Neural cell (in vitro differentiated cells): ENCODE measurements around the gene GPR157. TPM values are rescaled to one million over a fixed set of nuclear protein-coding genes. Genes with fewer than 3 reads are reported as not detected.

Experiments
- H2AFZ ChIP-seq: fragments of 200-600, 300-800 bp; sonication (generic), shearing (Covaris generic); 2 replicates; pipeline ENCODE4 v1.6.0; 2014; ENCODE audit warnings: low read depth, mild to moderate bottlenecking, antibody characterized with exemption, low read length, moderate library complexity
- H3F3A ChIP-seq: fragments of 200-600 bp; shearing (Covaris generic); 2 replicates; pipeline ENCODE4 v1.6.1; 2016; ENCODE audit warnings: mild to moderate bottlenecking, moderate library complexity, mixed read lengths, antibody characterized with exemption, low read length; ENCODE audit not compliant: insufficient read depth, poor library complexity, severe bottlenecking
- H3K27ac ChIP-seq: fragments of 200-600, 300-800 bp; sonication (generic), shearing (Covaris generic); 2 replicates; pipeline ENCODE4 v1.5.1; 2014; ENCODE audit warnings: mild to moderate bottlenecking, low read length, moderate library complexity
- H3K27me3 ChIP-seq: fragments of 300-800, 200-600 bp; sonication (generic), shearing (Covaris generic); 2 replicates; pipeline ENCODE4 v1.6.0; 2014; ENCODE audit warnings: mild to moderate bottlenecking, low read depth, low read length, moderate library complexity; ENCODE audit not compliant: insufficient read depth
- H3K36me3 ChIP-seq: fragments of 300-800, 200-600 bp; sonication (generic), shearing (Covaris generic); 2 replicates; pipeline ENCODE4 v1.5.1; 2014; ENCODE audit warnings: mild to moderate bottlenecking, antibody characterized with exemption, low read length, moderate library complexity; ENCODE audit not compliant: insufficient read depth
- H3K4me2 ChIP-seq: fragments of 300-800, 200-600 bp; sonication (generic), shearing (Covaris generic); 2 replicates; pipeline ENCODE4 v1.6.0; 2014; ENCODE audit warnings: mild to moderate bottlenecking, low read length
- H3K4me3 ChIP-seq: fragments of 300-800, 200-600 bp; sonication (generic), shearing (Covaris generic); 2 replicates; pipeline ENCODE4 v1.5.1; 2014; ENCODE audit warnings: mild to moderate bottlenecking, low read length, moderate library complexity
- H3K79me2 ChIP-seq: fragments of 200-600 bp; shearing (Covaris generic); replicated peaks from 2 replicates; pipeline ENCODE4 v1.6.0; 2014; ENCODE audit warnings: mild to moderate bottlenecking, low read length, moderate library complexity; ENCODE audit not compliant: insufficient read depth
- H3K9ac ChIP-seq: fragments of 300-800, 200-600 bp; sonication (generic), shearing (Covaris generic); 2 replicates; pipeline ENCODE4 v1.6.1; 2016; ENCODE audit warnings: mild to moderate bottlenecking, low read length, mixed read lengths
- H3K9me2 ChIP-seq: fragments of 200-600 bp; shearing (Covaris generic); 2 replicates; pipeline ENCODE4 v1.6.1; 2016; ENCODE audit warnings: mild to moderate bottlenecking, low read length, mixed read lengths; ENCODE audit not compliant: insufficient read depth
- H3K9me3 ChIP-seq: fragments of 200-600, 300-800 bp; sonication (generic), shearing (Covaris generic); 2 replicates; pipeline ENCODE4 v1.6.1; 2016; ENCODE audit warnings: mild to moderate bottlenecking, mixed run types, low read length, moderate library complexity, mixed read lengths
- H4K20me1 ChIP-seq: fragments of 200-600 bp; shearing (Covaris generic); 2 replicates; pipeline ENCODE4 v1.6.1; 2016; ENCODE audit warnings: mild to moderate bottlenecking, mixed run types; ENCODE audit not compliant: insufficient read depth
- CTCF ChIP-seq: fragments of 450-650 bp; IDR thresholded peaks from 2 replicates; pipeline ENCODE4 v1.5.1; 2014; ENCODE audit warnings: antibody characterized with exemption, mild to moderate bottlenecking, moderate library complexity; ENCODE audit not compliant: poor library complexity, severe bottlenecking
- EP300 ChIP-seq: fragments of 450-650 bp; conservative IDR thresholded peaks from 2 replicates; pipeline ENCODE4 v1.6.1; 2014; ENCODE audit warnings: antibody characterized with exemption, mild to moderate bottlenecking, moderate library complexity; ENCODE audit not compliant: poor library complexity, severe bottlenecking
- EZH2 ChIP-seq: fragments of 200-600, 300-800 bp; shearing (Covaris generic), sonication (generic); IDR thresholded peaks from 2 replicates; pipeline ENCODE4 v1.6.1; 2014; ENCODE audit warnings: antibody characterized with exemption, low read length, borderline replicate concordance, mild to moderate bottlenecking; ENCODE audit not compliant: insufficient read depth, poor library complexity, severe bottlenecking
- MXI1 ChIP-seq: fragments of 450-650 bp; conservative IDR thresholded peaks from 2 replicates; pipeline ENCODE4 v1.6.1; 2014; ENCODE audit warnings: antibody characterized with exemption, mild to moderate bottlenecking; ENCODE audit not compliant: poor library complexity, severe bottlenecking
- POLR2AphosphoS5 ChIP-seq: IDR thresholded peaks from 2 replicates; pipeline ENCODE4 v1.6.1; 2012
- RAD21 ChIP-seq: fragments of 450-650 bp; conservative IDR thresholded peaks from 2 replicates; pipeline ENCODE4 v1.6.1; 2014; ENCODE audit warnings: antibody characterized with exemption, mild to moderate bottlenecking, moderate library complexity
- REST ChIP-seq: IDR thresholded peaks from 2 replicates; pipeline ENCODE4 v1.6.1; 2012; ENCODE audit warnings: borderline replicate concordance
- SMC3 ChIP-seq: fragments of 450-650 bp; conservative IDR thresholded peaks from 2 replicates; pipeline ENCODE4 v1.6.1; 2014; ENCODE audit warnings: antibody characterized with exemption, mild to moderate bottlenecking, moderate library complexity; ENCODE audit not compliant: poor library complexity
- TAF1 ChIP-seq: IDR thresholded peaks from 2 replicates; pipeline ENCODE4 v1.6.1; 2012; ENCODE audit warnings: low read depth
- polyA plus RNA-seq: library from polyadenylated mRNA; depleted of rRNA; stranded (reverse); fragments of >200 nt; gene quantifications from 2 replicates; pipeline ENCODE4 v1.2.3, GENCODE V29; 2014

The GPR157 gene
- polyA plus RNA-seq, 1 donor from 2014 or later, result not detected

GRCh38 chr1:9105336-9105867, 23.5 kb downstream of the GPR157 start:
- H3K9me3 ChIP-seq, result no peaks in the 10 kb centered on the region

GRCh38 chr1:9101510-9102146, 27.3 kb downstream of the GPR157 start:
- Histone ChIP-seq H3K9ac (no peak overlapping the region), H2AFZ (no peak overlapping the region), H3K79me2 (no peaks in the 10 kb centered on the region), H3K4me3 (no peak overlapping the region), H3K9me2 (no peaks in the 10 kb centered on the region), H3K9me3 (no peaks in the 10 kb centered on the region), H3F3A (no peaks in the 10 kb centered on the region), H4K20me1 (no peaks in the 10 kb centered on the region), H3K36me3 (no peaks in the 10 kb centered on the region), H3K4me2 (no peak overlapping the region), H3K27ac (no peak overlapping the region), H3K27me3 (no peaks in the 10 kb centered on the region)
- TF ChIP-seq CTCF (peak; percentile 58), EZH2 (no peak), RAD21 (peak; percentile 60), POLR2AphosphoS5 (no peak), TAF1 (no peak), SMC3 (peak; percentile 58), MXI1 (no peak)

More at GRCh38 chr1:9105336-9105867, 23.5 kb downstream of the GPR157 start:
- Histone ChIP-seq H3F3A (no peaks in the 10 kb centered on the region), H3K9ac (no peak overlapping the region), H3K4me2 (no peak overlapping the region), H3K4me3 (no peak overlapping the region), H3K27ac (no peak overlapping the region), H3K27me3 (no peaks in the 10 kb centered on the region), H3K9me2 (no peaks in the 10 kb centered on the region), H3K79me2 (no peaks in the 10 kb centered on the region), H4K20me1 (no peaks in the 10 kb centered on the region), H2AFZ (no peak overlapping the region), H3K36me3 (no peaks in the 10 kb centered on the region)
- TF ChIP-seq TAF1 (no peak), EP300 (no peak), POLR2AphosphoS5 (no peak), SMC3 (no peak), EZH2 (no peak), MXI1 (no peak), REST (no peak), CTCF (no peak), RAD21 (no peak)
